HEK293 (cell line): ENCODE measurements around the gene MVB12B.

Experiments used
- CTCF ChIA-PET: fragments of 350-600 bp; formaldehyde crosslinking; extraction: SDS; loops from one replicate; lab custom pipeline; 2021; ENCODE audit warnings: antibody characterized with exemption; lab: Yijun Ruan, JAX
- POLR2A ChIA-PET: fragments of 300-600 bp; formaldehyde crosslinking; extraction: SDS; loops from one replicate; lab custom pipeline; 2020; ENCODE audit warnings: antibody characterized with exemption, inconsistent platforms; lab: Yijun Ruan, JAX
- H3K27ac ChIP-seq: fragments of 200-500 bp; sonication (Bioruptor generic); 2 replicates; pipeline ENCODE4 v1.5.1; 2014; ENCODE audit warnings: low read depth, low read length, control low read depth, inconsistent platforms; ENCODE audit errors: extremely low read depth
- H3K36me3 ChIP-seq, 2 experiments: fragments of 200-500 bp in 1 of 2; sonication (Bioruptor generic) in 1 of 2; 1 replicate in 1 of 2; 2 replicates in 1 of 2; pipeline ENCODE4 v1.5.1; 2014 to 2017; ENCODE audit warnings: inconsistent platforms in 2 of 2, low read length in 2 of 2; ENCODE audit not compliant: control insufficient read depth in 2 of 2, insufficient read depth in 1 of 2
- H3K4me1 ChIP-seq: fragments of 200-500 bp; sonication (Bioruptor generic); 2 replicates; pipeline ENCODE4 v1.5.1; 2014; ENCODE audit warnings: mild to moderate bottlenecking, low read length, inconsistent platforms; ENCODE audit not compliant: control insufficient read depth, insufficient read depth
- H3K4me3 ChIP-seq: 2 replicates; pipeline ENCODE4 v1.5.1; 2011; ENCODE audit warnings: low read depth, mild to moderate bottlenecking, control low read depth, low read length, moderate library complexity
- H3K9me3 ChIP-seq: fragments of 200-500 bp; sonication (Bioruptor generic); 2 replicates; pipeline ENCODE4 v1.5.1; 2014; ENCODE audit warnings: low read depth, low read length, inconsistent platforms; ENCODE audit not compliant: control insufficient read depth, insufficient read depth
- GLI4 ChIP-seq: fragments of 450-650 bp; formaldehyde crosslinking; IDR thresholded peaks from 2 replicates; pipeline ENCODE4 v1.5.1; 2016; ENCODE audit warnings: missing biosample characterization, missing genetic modification characterization
- GLIS2 ChIP-seq: fragments of 450-650 bp; formaldehyde crosslinking; IDR thresholded peaks from 2 replicates; pipeline ENCODE4 v1.5.1; 2016; ENCODE audit warnings: missing biosample characterization, missing genetic modification characterization
- MEIS1 ChIP-seq: sonication (generic); formaldehyde crosslinking; IDR thresholded peaks from 2 replicates; pipeline ENCODE4 v1.8.1; 2022; ENCODE audit warnings: missing genetic modification reagents, mild to moderate bottlenecking, borderline replicate concordance
- PRDM1 ChIP-seq: fragments of 450-650 bp; formaldehyde crosslinking; IDR thresholded peaks from 2 replicates; pipeline ENCODE4; 2016; ENCODE audit warnings: missing biosample characterization, missing genetic modification characterization
- WT1 ChIP-seq: fragments of 450-650 bp; formaldehyde crosslinking; IDR thresholded peaks from 2 replicates; pipeline ENCODE4 v1.5.1; 2016; ENCODE audit warnings: missing biosample characterization, missing genetic modification characterization
- ZBTB10 ChIP-seq: fragments of 450-650 bp; formaldehyde crosslinking; IDR thresholded peaks from 2 replicates; pipeline ENCODE4 v1.5.1; 2016; ENCODE audit warnings: missing biosample characterization, missing genetic modification characterization
- ZBTB20 ChIP-seq: fragments of 450-650 bp; formaldehyde crosslinking; IDR thresholded peaks from 2 replicates; pipeline ENCODE4 v1.5.1; 2016; ENCODE audit warnings: missing biosample characterization, missing genetic modification characterization
- ZFP37 ChIP-seq: fragments of 450-650 bp; formaldehyde crosslinking; IDR thresholded peaks from 2 replicates; pipeline ENCODE4 v1.5.1; 2016; ENCODE audit warnings: missing biosample characterization, missing genetic modification characterization
- ZIC2 ChIP-seq: fragments of 450-650 bp; formaldehyde crosslinking; IDR thresholded peaks from 2 replicates; pipeline ENCODE4 v1.5.1; 2016; ENCODE audit warnings: missing biosample characterization, missing genetic modification characterization
- ZNF112 ChIP-seq: fragments of 450-650 bp; formaldehyde crosslinking; IDR thresholded peaks from 2 replicates; pipeline ENCODE4 v1.5.0; 2017; ENCODE audit warnings: missing biosample characterization, missing genetic modification characterization
- ZNF114 ChIP-seq: fragments of 450-650 bp; formaldehyde crosslinking; IDR thresholded peaks from 2 replicates; pipeline ENCODE4 v1.5.0; 2017; ENCODE audit warnings: missing biosample characterization, missing genetic modification characterization
- ZNF175 ChIP-seq: fragments of 450-650 bp; formaldehyde crosslinking; IDR thresholded peaks from 2 replicates; pipeline ENCODE4 v1.5.1; 2016; ENCODE audit warnings: missing biosample characterization, missing genetic modification characterization
- ZNF18 ChIP-seq: fragments of 450-650 bp; formaldehyde crosslinking; IDR thresholded peaks from 2 replicates; pipeline ENCODE4 v1.5.1; 2016; ENCODE audit warnings: missing biosample characterization, missing genetic modification characterization
- ZNF184 ChIP-seq: fragments of 450-650 bp; IDR thresholded peaks from 2 replicates; pipeline ENCODE4 v1.5.1; 2018; ENCODE audit warnings: missing biosample characterization, mild to moderate bottlenecking, missing genetic modification characterization
- ZNF202 ChIP-seq: fragments of 450-650 bp; formaldehyde crosslinking; IDR thresholded peaks from 2 replicates; pipeline ENCODE4 v1.5.1; 2016; ENCODE audit warnings: missing biosample characterization, missing genetic modification characterization, borderline replicate concordance
- ZNF362 ChIP-seq: fragments of 450-650 bp; formaldehyde crosslinking; IDR thresholded peaks from 2 replicates; pipeline ENCODE4 v1.5.1; 2016; ENCODE audit warnings: missing biosample characterization, missing genetic modification characterization
- ZNF518A ChIP-seq: fragments of 450-650 bp; formaldehyde crosslinking; conservative IDR thresholded peaks from 2 replicates; pipeline ENCODE4 v1.5.1; 2016; ENCODE audit warnings: low read depth, missing biosample characterization, missing genetic modification characterization
- ZNF521 ChIP-seq: fragments of 450-650 bp; formaldehyde crosslinking; IDR thresholded peaks from 2 replicates; pipeline ENCODE4 v1.5.1; 2017; ENCODE audit warnings: missing biosample characterization, mild to moderate bottlenecking, missing genetic modification characterization
- ZNF654 ChIP-seq: fragments of 450-650 bp; formaldehyde crosslinking; IDR thresholded peaks from 2 replicates; pipeline ENCODE4 v1.5.1; 2016; ENCODE audit warnings: low read depth, missing biosample characterization, missing genetic modification characterization
- ZNF660 ChIP-seq: fragments of 450-650 bp; IDR thresholded peaks from 2 replicates; pipeline ENCODE4 v1.5.1; 2018; ENCODE audit warnings: missing biosample characterization, mild to moderate bottlenecking, missing genetic modification characterization
- ZXDB ChIP-seq: fragments of 450-650 bp; formaldehyde crosslinking; IDR thresholded peaks from 2 replicates; pipeline ENCODE4 v1.5.1; 2016; ENCODE audit warnings: missing biosample characterization, missing genetic modification characterization

The MVB12B gene

GRCh38 chr9:126331964-126332748, 5.5 kb downstream of the MVB12B start:
- H3K9me3 ChIP-seq = no peaks in the 10 kb centered on the region
- 0 out of 2 replicates have a peak, but pooled peaks cover 6% of the 10 kb centered on the region for H3K4me1 ChIP-seq
- TF ChIP-seq GLIS2 (tag by site-specific recombination) (no peak), PRDM1 (tag by site-specific recombination) (peak; percentile 70), ZNF18 (peak; percentile 96), ZNF654 (tag by site-specific recombination) (no peak), ZIC2 (tag by site-specific recombination) (peak; percentile 41), ZNF114 (tag by site-specific recombination) (no peak), ZBTB20 (tag by site-specific recombination) (no peak), ZNF362 (tag by site-specific recombination) (no peak)
- POLR2A ChIA-PET = interaction anchor here (0.6 to 0.7 kb wide), 2 partner anchors 184 to 1069 kb away, joined by 4 to 10 read pairs; no protein-coding TSS in a partner anchor
- no peak overlapping the region for H3K4me3 ChIP-seq
- CTCF ChIA-PET = interaction anchor here (0.6 kb wide), 1 partner anchor 283 kb away, joined by 3 read pairs; no protein-coding TSS in a partner anchor
- peaks cover 0 to 12% of the 10 kb centered on the region in 2 experiments; a peak in 2 of 3 replicates for H3K36me3 ChIP-seq
- H3K27ac ChIP-seq = no peak overlapping the region

GRCh38 chr9:126334721-126335621, 8.3 kb downstream of the MVB12B start:
- Histone ChIP-seq H3K36me3 (peaks cover 0 to 7% of the 10 kb centered on the region in 2 experiments; a peak in 1 of 3 replicates), H3K4me3 (no peak overlapping the region), H3K27ac (no peak overlapping the region), H3K9me3 (no peaks in the 10 kb centered on the region), H3K4me1 (0 out of 2 replicates have a peak, but pooled peaks cover 6% of the 10 kb centered on the region)
- POLR2A ChIA-PET = no interaction called here
- CTCF ChIA-PET = interaction anchor here (0.6 to 1.3 kb wide), 2 partner anchors 12 to 777 kb away, joined by 3 to 5 read pairs; no protein-coding TSS in a partner anchor
- no peak for TF ChIP-seq ZNF202 (tag by site-specific recombination)
- no peak for TF ChIP-seq ZBTB20 (tag by site-specific recombination)
- TF ChIP-seq WT1 (tag by site-specific recombination) = no peak
- TF ChIP-seq ZXDB (tag by site-specific recombination) = no peak
- TF ChIP-seq MEIS1 (CRISPR knock-in tag) = no peak
- no peak for TF ChIP-seq GLI4 (tag by site-specific recombination)
- TF ChIP-seq ZNF112 (tag by site-specific recombination) = no peak
- no peak for TF ChIP-seq ZNF184 (tag by site-specific recombination)
- TF ChIP-seq PRDM1 (tag by site-specific recombination) = no peak
- TF ChIP-seq ZFP37 (tag by site-specific recombination) = no peak
- no peak for TF ChIP-seq ZNF175 (tag by site-specific recombination)
- no peak for TF ChIP-seq ZNF660
- TF ChIP-seq ZBTB10 (tag by site-specific recombination) = no peak
- TF ChIP-seq ZNF521 (tag by site-specific recombination) = no peak
- no peak for TF ChIP-seq ZNF518A (tag by site-specific recombination)
